HEK293 (cell line): ENCODE data around the gene SRCIN1.

Experiments used
- GFI1B ChIP-seq: fragments of 450-650 bp; formaldehyde crosslinking; IDR thresholded peaks from 2 replicates; pipeline ENCODE4 v1.5.1; 2016; ENCODE audit warnings: missing biosample characterization, missing genetic modification characterization
- TF ChIP-seq, protein P1 (sequence below): IDR thresholded peaks from 2 replicates; pipeline ENCODE4 v1.6.1; 2011; ENCODE audit warnings: mild to moderate bottlenecking, low read depth, low read length, borderline replicate concordance

DNA sequence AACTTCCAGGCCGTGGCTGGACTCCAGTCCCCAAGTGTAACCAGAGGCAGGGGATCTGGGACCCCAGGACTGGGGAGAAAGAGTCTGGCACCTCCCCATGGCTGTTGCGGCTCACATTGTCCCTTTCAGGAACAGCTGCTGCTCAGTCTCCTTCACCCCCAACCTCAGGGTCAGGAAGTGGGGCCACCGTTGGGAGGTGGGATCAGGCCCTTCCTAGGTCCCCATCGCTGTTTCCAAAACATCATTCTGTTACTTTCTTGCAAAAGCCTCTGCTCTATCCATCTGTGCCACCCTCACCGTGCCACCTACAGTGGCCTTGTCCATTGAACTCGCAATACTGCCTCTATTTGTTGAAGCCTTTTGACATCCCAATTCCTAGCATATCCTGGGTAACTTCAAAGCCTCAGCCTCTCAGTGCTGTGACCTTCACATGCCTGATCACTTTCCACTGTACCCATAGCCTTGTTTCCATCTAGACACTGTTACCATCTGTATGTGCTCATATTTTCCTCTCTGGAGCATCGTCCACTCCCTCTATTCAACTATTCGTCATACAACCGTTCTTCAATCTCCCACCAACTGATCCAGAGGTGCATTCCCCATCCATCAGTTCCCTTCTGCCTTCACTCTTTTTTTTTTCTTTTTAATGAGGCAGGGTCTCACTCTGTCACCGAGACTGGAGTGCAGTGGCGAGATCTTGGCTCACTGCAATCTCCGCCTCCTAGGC lies 15.0 kb upstream of the SRCIN1 start:
- TF ChIP-seq GFI1B = no peak
- TF ChIP-seq, protein P1, sequence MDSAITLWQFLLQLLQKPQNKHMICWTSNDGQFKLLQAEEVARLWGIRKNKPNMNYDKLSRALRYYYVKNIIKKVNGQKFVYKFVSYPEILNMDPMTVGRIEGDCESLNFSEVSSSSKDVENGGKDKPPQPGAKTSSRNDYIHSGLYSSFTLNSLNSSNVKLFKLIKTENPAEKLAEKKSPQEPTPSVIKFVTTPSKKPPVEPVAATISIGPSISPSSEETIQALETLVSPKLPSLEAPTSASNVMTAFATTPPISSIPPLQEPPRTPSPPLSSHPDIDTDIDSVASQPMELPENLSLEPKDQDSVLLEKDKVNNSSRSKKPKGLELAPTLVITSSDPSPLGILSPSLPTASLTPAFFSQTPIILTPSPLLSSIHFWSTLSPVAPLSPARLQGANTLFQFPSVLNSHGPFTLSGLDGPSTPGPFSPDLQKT = no peak
